Measurements from ENCODE around the gene RBM45.
"Not testable (repeated sequence)": the region's sequence is repeated elsewhere in the genome, so short reads cannot be mapped to it uniquely, and the experiment has no call there.

The RBM45 gene, protein sequence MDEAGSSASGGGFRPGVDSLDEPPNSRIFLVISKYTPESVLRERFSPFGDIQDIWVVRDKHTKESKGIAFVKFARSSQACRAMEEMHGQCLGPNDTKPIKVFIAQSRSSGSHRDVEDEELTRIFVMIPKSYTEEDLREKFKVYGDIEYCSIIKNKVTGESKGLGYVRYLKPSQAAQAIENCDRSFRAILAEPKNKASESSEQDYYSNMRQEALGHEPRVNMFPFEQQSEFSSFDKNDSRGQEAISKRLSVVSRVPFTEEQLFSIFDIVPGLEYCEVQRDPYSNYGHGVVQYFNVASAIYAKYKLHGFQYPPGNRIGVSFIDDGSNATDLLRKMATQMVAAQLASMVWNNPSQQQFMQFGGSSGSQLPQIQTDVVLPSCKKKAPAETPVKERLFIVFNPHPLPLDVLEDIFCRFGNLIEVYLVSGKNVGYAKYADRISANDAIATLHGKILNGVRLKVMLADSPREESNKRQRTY

GRCh38 chr2:178112202-178113152 is at the start of gene RBM45:
Gene RBM45 (plus strand): TSS chr2:178112437. CDS start chr2:178112547, 110 bp downstream.
- DNase-seq (ENCODE audit: low spot score), result peak; percentile 97

GRCh38 chr2:178066324-178066723 is 45.9 kb upstream of the RBM45 start:
- DNase-seq (ENCODE audit: low spot score), result no peak

- peak; percentile 30 for DNase-seq (ENCODE audit: low spot score)
These were observed 45.2 kb upstream of the RBM45 start for GRCh38 chr2:178066890-178067669.

DNA sequence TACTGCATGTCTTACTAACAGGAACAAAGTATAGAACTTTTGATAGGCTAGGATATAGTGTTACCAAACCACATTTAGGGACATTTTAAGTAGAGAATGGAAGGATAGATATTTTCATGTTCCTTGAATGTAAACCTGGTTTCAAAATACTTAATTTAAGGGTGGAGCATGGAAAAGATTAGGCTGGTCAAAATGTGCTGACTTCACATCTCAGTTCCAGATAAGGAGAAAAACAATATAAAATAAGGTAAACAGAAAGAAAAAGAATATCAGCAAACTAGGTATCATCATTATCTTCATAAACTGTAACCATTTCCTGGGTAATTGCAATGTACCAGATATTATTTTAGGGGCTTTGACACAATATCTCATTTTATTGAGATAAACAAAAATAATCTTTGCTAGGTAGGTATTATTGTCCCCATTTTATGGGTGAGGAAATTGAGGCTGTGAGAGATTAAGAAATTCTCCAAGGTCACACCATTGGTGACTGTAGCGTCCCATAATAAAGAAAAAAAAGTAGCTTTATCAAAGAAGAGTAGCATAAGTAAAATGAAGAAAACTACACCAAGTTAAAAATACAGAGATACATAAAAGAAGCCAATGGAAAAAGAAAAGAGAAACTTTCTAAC is 43.3 kb upstream of the RBM45 start:
- DNase-seq (ENCODE audit: low spot score), result no peak

GRCh38 chr2:178069551-178069950 is 42.7 kb upstream of the RBM45 start:
- peak; percentile 7 for DNase-seq (ENCODE audit: low spot score)

DNA sequence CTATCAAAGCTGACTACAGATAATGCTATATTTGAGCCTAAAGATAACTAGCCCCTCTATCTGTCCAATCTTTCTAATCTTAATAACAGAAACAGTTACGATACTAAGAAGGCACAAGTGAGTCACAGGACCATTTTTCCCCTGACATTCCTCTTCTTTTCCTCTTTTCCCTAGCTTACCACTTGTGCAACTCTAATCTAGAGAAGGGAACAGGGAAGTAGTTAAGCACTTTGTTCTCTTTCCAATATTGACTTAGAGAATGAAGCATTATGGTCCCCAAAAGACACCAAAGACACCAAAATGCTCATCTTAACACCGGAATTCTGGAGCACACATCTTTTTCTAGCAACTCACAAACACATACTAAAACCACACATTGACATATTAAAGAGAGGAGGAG is 41.4 kb upstream of the RBM45 start:
- DNase-seq (ENCODE audit: low spot score), result peak; percentile 27

DNA sequence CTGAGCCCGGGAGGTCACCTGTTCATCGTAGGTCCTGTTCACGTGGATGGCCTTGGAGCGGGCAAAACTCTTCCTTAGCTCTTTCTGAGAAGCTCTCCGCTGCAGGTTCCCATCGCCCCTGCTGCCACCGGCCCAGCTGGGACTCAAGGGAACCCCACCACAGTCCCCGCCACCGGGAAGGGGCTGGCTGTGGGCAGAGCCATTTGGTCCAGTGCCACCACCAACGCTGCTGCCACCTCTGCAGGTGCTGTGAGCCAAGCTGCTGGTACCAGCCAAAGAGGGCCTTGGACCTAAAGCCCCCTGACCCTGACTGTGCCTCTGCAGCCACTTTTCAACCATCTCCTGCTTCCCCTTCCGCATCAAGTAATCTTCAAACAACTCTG is 40.2 kb upstream of the RBM45 start:
- no peak for DNase-seq (ENCODE audit: low spot score)

DNA sequence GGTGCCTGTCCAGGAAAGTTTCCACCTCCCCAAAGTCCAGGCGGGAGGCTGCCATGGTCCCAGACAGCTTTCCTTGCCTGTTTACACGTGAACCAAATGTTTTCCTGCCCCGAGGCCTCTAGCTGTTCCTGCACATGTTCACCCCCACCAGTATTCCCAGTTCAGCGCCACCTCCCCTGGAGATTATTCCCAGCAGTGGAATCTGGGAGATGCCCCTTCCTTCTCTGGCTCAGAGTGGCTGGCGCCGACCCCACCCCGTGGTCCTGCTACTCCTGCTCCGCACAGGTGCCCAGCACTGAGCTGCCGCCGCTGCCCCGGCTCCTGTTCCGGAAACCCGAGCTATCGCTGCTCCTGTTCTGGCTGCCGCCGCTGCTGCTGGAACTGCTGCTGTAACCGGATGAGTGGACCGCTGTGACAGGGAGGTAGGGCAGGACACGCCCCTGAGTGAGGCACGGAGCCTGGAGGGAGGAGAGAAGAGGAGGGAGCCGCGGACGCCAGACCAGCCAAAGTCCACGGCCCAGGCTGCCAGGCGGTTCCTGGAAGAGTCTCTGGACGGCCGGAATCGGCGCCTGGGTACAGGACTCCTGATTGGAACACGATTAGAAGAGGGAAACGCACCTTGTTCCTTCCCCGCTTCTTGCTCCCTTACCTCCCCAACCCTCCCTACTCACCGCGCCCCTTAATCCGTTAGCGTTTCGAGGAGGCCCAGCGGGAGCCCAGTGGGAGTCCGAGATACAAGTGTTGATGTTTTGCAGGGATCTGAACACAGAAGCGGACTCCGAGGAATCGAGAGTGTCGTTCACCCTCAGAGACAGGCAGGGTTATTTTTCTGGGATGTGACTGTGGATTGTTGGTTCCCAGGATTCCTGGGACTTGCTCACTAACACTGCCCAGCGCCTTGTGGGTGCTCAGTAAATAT is 39.6 kb upstream of the RBM45 start, which contains the start of gene PDE11A:
TSS of gene PDE11A (minus strand) at position 395 of the 919 bp plus-strand sequence. CDS start at position 55, 340 bp downstream.
- DNase-seq (ENCODE audit: low spot score), result peak; percentile 93

DNA sequence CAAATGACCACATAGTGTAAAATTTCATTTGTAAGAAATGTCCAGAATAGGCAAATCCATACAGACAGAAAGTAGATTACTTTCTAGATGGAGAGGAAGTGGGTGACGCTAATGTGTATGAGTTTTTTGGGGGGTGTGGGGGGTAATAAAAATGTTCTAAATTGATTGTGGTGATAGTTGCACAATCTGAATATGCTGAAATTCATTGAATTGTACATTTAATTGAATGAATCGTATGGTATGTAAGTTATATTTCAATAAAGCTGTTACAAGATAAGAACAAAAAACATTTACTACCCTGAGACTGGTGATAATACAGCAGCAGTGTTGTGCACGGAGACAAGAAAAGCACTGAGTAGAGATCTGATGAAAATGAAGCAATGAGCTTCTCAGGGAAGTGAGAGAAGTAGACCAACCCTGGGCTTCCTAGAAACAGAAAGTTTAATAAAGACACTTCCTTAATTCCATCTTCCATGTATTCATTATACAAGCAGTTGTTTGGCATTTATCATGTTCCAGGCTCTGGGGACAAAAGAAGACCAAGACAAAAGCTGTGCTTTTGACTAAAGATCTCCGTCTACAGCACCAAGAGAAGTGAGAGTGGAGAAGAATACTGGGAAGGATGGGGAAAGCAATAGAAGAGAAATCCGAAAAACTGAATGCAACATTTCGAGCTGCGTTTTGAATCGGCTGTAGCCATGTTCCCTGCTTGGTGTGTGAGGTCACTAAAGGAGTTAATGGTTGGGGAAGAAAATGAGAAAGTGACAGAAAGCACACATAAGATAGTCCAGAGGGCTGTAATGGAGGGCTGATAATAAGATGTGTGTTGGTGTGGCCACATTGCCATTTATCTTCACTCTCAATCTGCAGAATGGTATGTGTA is 37.9 kb upstream of the RBM45 start:
- peak; percentile 18 for DNase-seq (ENCODE audit: low spot score)

- DNase-seq (ENCODE audit: low spot score), result no peak
These were observed 37.3 kb upstream of the RBM45 start for GRCh38 chr2:178075006-178075326.

- no peak for DNase-seq (ENCODE audit: low spot score)
These were observed 36.1 kb upstream of the RBM45 start for GRCh38 chr2:178076130-178076529.

DNA sequence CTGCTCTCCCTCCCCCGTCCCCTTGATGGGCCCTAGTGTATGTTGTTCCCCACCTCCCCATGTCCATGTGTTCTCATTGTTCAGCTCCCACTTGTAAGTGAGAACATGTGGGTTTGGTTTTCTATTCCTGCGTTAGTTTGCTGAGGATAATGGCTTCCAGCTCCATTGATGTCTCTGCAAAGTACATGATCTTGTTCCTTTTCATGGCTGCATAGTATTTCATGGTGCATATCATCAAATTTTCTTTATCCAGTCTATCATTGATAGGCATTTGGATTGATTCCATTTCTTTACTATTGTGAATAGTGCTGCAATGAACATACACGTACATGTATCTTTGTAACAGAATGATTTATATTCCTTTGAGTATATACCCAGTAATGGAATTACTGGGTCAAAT is 33.0 kb upstream of the RBM45 start:
- not testable (repeated sequence) for DNase-seq (ENCODE audit: low spot score)

GRCh38 chr2:178082408-178083045 is 29.7 kb upstream of the RBM45 start:
- DNase-seq (ENCODE audit: low spot score), result no peak

DNA sequence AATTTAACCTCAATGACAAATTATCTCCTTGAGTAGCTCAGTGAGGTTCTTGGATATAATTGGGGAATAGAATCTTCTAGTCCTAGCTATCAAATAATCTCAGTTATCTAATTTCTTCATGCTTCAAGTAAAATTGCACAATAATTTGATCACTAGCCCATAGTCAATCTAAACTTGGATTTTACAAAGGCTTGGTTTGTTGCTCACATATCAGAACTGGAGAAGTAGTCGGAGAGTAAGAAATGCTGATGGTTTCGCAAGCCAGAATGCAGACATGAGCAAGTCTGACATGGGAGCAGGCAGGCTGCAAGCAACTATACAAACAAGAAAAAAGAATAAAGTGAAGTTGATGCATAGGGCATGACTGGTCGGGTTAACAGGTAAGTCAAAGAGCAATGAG is 28.0 kb upstream of the RBM45 start:
- DNase-seq (ENCODE audit: low spot score), result no peak

GRCh38 chr2:178088774-178089270 is 23.4 kb upstream of the RBM45 start:
- DNase-seq (ENCODE audit: low spot score), result no peak

DNA sequence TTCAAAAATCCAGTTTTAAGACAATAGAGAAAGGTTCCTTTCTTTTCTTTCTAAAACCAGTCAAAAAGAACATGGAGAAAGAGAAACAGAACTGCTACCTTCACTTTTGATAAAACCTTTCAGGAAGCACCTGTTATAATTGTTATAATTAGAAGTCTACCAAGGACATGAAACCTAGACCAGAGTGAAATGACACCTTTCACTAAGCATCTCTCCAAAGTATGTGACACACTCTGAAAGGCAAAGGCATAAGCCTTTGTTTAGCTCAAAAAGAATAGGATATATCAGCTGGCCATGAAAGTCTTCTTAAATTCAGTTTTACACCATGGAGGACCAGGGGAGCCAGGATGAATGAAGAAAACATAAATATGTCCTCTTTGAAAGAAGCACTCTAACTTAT is 18.8 kb upstream of the RBM45 start:
- DNase-seq (ENCODE audit: low spot score), result no peak

DNA sequence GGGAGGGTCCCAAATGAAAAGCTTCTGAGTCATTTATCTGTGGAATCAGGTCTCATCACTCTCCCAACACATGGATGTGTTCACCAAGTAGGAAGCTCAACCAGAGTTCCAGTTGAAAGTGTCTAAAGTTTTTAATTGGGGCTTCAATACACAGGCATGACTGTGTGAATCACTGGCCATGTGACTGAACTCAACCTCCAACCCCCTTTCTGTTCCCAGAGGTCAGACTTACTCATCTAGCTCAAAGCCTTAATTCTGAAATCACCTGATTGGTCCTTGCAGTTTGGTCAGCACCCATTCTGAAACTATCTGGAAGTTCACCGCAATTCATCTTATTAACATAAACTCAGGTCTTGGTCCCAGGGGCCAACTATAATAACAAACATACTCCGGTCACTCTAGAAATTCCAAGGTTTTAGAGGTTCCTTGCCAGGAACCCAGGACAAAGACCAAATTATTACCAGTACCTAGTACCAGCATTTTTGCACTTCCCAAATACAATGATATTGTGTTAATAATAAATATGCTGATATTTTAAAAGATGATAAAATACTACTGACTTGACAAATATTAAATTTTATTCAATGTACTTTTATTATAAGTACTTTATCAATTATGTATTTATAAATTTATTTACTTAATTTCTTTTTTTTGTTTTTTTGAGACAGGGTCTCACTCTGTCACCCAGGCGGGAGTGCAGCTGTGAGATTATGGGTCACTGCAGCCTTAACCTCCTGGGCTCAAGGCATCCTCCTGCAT is 10.7 kb upstream of the RBM45 start:
- DNase-seq (ENCODE audit: low spot score), result no peak

GRCh38 chr2:178105566-178105965 is 6.7 kb upstream of the RBM45 start:
- no peak for DNase-seq (ENCODE audit: low spot score)

Measured in GM03348 (cell line).